EH (cell line): ENCODE data around the gene KANTR.
A peak's percentile ranks its signal among the peaks of the same experiment; 100 is the strongest.
"Not testable (repeated sequence)": the region's sequence is repeated elsewhere in the genome, so short reads cannot be mapped to it uniquely, and the experiment has no call there.

Experiments
- DNase-seq: peaks from one replicate; pipeline ENCODE4 v3.0.0-alpha.2; 2015; ENCODE audit warnings: low read depth

KANTR gene

GRCh38 chrX:53128097-53128749 is 34.3 kb downstream of the KANTR start:
- peak; percentile 56 for DNase-seq

DNA sequence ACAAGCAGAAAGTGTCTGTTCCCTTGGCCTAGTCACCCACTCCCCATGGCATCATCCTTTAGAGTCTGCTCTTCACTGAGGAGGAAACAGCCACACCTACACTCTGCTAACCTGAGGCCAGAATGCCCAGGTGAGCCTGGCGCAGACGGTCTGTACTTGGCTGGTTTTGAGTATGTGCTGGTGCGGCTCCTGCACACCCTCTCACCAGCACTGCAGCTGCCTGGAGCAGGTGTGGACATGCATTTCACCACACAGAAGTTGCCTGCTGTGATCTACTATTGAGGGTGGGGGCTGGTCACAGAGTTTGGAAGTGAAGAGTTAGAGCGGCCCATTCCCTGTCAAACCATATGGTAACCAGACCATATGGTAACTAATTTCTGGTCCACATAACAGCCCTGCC is 39.5 kb downstream of the KANTR start:
- no peak for DNase-seq

- no peak for DNase-seq
These were observed 41.6 kb downstream of the KANTR start for GRCh38 chrX:53135581-53135980.

DNA sequence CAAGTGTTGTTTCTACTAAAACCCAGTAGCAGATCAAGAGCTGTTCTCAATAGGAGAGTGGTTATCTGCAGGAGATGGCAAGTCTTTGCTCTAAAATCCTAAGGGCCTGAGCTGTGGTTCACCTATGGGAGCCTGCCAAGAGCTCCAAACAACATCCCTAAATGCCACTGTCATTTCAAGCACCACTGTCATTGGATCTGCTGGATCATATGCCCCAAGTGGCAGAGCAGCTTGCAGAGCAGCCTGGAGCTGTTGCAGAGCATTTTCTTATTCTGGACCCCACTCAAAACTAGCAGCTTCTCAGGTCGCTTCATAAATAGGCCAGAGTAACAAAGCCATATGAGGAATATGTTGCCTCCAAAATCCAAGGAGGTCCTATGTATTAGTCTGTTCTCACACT is 59.6 kb downstream of the KANTR start:
- DNase-seq, result no peak

DNA sequence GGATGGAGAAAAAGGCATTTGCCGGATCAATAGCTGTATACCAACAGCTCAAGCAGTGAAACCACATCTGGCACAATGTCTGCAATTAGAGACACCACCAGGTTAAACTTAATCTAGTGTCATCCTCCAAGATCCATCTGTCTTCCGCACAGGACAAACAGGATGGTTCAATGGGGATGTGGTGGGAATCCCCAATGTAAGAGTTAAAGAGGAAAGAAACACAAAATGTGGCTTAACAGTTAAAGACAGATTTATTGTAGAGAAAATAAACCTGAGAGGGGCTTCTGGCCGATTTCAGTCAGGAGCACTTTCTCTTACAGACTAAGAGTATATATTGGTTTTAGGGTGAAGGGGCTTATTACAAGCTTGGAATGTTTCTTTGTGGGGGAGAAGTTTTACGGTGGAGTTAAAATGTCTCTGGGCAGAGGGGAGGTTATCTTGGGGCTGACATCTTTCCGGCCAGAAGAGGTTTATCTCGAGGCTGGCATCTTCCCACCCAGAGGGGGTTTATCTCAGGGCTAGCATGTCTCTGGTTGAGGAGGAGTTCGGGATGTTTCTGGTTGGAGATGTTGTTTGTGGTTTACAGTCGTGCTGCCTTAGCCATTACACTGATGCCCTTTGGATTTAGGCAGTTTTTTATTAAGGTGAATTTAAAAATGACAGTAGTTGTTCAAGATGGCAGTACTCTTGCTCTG is 61.7 kb downstream of the KANTR start:
- no peak for DNase-seq

GRCh38 chrX:53156207-53156596 is 62.3 kb downstream of the KANTR start:
- DNase-seq, result no peak

- no peak for DNase-seq
These were observed 65.2 kb downstream of the KANTR start for GRCh38 chrX:53159184-53159583.

GRCh38 chrX:53160297-53160983 is 66.5 kb downstream of the KANTR start:
- DNase-seq, result no peak

GRCh38 chrX:53163436-53163835 is 69.5 kb downstream of the KANTR start:
- no peak for DNase-seq

- not testable (repeated sequence) for DNase-seq
These were observed 70.6 kb downstream of the KANTR start for GRCh38 chrX:53164566-53164965.

DNA sequence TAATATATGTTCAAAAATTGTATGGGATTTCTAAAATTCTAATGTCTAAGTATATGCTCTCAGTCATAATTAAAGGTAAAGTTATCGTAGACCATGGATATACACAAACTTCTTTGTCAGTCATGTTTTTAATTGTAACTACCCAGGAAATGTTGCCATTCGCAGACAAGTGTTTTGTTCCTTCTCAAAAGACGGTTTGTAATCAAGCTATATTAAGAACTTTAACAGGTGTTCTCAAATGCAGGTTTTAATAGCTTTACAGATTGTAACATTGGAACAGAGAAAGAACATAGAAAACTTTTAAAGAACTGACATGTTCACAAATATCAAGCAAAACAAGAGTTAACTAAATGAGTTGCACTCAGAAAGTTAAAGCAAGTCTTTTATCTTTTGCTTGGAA is 72.2 kb downstream of the KANTR start:
- no peak for DNase-seq

DNA sequence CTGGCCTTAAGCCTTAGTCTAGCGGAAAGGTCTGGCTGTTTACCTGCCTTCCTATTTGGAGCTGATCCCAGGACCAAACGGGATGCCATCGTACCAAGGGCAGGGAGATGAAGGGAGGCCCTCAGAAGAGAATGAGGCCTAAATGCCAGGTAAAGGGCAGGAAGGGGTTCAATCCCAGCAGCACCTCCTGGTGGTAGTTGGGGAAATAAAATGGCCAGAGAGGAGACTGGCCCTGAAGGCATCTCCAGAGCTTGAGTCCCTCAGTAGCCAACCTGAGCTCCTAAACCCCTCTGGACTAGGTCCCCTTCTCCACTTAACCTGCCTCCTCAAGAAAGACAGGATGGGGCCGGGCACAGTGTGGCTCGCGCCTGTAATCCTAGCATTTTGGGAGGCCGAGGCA is 77.4 kb downstream of the KANTR start:
- no peak for DNase-seq
